SK-N-SH treated with all-trans-retinoic acid at 6 μM for 48 hours (cell line): Measurements from ENCODE around the gene CAND2.

Experiments
- ARNTL ChIP-seq: fragments of 450-650 bp; formaldehyde crosslinking; IDR thresholded peaks from 2 replicates; pipeline ENCODE4 v1.5.0; 2020; ENCODE audit warnings: low read depth, mild to moderate bottlenecking, moderate library complexity, borderline replicate concordance
- BACH2 ChIP-seq: fragments of 250-450 bp; sonication (Bioruptor Pico); IDR thresholded peaks from 2 replicates; pipeline ENCODE4 v1.9.0; 2021; ENCODE audit warnings: mild to moderate bottlenecking, borderline replicate concordance
- GLIS3 ChIP-seq: fragments of 250-450 bp; sonication (Bioruptor Pico); IDR thresholded peaks from 2 replicates; pipeline ENCODE4 v1.5.0; 2020; ENCODE audit warnings: mild to moderate bottlenecking, moderate library complexity
- SNAI2 ChIP-seq: fragments of 250-450 bp; sonication (Bioruptor Pico); IDR thresholded peaks from 2 replicates; pipeline ENCODE4 v1.5.0; 2020; ENCODE audit warnings: mild to moderate bottlenecking, moderate library complexity
- ZFP3 ChIP-seq: fragments of 250-450 bp; sonication (Bioruptor Pico); IDR thresholded peaks from 2 replicates; pipeline ENCODE4 v1.5.0; 2020; ENCODE audit warnings: mild to moderate bottlenecking, moderate library complexity
- ZFP30 ChIP-seq: fragments of 450-650 bp; formaldehyde crosslinking; IDR thresholded peaks from 2 replicates; pipeline ENCODE4 v1.5.0; 2022; ENCODE audit warnings: mild to moderate bottlenecking, moderate library complexity
- ZNF70 ChIP-seq: fragments of 450-650 bp; formaldehyde crosslinking; IDR thresholded peaks from 2 replicates; pipeline ENCODE4 v1.5.0; 2020; ENCODE audit warnings: mild to moderate bottlenecking, moderate library complexity
- TF ChIP-seq, protein P1 (sequence below): fragments of 250-450 bp; sonication (Bioruptor Pico); IDR thresholded peaks from 2 replicates; pipeline ENCODE4 v1.5.1; 2020; ENCODE audit warnings: low read depth, mild to moderate bottlenecking, moderate library complexity
- TF ChIP-seq, protein P2 (sequence below): fragments of 250-450 bp; sonication (Bioruptor Pico); IDR thresholded peaks from 2 replicates; pipeline ENCODE4 v1.8.0; 2020; ENCODE audit warnings: mild to moderate bottlenecking, moderate library complexity, borderline replicate concordance

DNA sequence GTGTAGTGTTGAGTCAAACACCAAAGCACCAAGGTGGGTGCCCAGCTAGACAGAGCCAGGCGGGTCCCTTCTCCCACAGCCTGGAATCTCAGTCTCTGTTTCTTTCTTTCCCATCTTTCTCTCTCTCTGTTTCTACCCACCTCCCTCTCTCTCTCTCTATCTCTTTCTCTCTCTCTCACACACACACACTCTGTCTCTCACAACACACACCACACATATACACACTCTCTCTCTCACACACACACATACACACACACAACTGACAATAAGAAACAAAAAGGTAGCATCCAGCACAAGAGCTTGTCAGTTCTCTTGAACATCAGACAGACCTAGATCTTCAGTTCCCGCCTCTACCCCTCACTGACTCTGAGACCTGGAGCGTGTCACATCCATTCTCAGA lies 39.8 kb upstream of the CAND2 start:
- TF ChIP-seq ARNTL (CRISPR knock-in tag) (no peak), ZFP3 (no peak), GLIS3 (CRISPR knock-in tag) (no peak), BACH2 (CRISPR knock-in tag) (no peak), ZFP30 (CRISPR knock-in tag) (no peak), SNAI2 (CRISPR knock-in tag) (no peak), ZNF70 (no peak)
- TF ChIP-seq, protein P1, sequence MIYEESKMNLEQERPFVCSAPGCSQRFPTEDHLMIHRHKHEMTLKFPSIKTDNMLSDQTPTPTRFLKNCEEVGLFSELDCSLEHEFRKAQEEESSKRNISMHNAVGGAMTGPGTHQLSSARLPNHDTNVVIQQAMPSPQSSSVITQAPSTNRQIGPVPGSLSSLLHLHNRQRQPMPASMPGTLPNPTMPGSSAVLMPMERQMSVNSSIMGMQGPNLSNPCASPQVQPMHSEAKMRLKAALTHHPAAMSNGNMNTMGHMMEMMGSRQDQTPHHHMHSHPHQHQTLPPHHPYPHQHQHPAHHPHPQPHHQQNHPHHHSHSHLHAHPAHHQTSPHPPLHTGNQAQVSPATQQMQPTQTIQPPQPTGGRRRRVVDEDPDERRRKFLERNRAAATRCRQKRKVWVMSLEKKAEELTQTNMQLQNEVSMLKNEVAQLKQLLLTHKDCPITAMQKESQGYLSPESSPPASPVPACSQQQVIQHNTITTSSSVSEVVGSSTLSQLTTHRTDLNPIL, result no peak
- TF ChIP-seq, protein P2, sequence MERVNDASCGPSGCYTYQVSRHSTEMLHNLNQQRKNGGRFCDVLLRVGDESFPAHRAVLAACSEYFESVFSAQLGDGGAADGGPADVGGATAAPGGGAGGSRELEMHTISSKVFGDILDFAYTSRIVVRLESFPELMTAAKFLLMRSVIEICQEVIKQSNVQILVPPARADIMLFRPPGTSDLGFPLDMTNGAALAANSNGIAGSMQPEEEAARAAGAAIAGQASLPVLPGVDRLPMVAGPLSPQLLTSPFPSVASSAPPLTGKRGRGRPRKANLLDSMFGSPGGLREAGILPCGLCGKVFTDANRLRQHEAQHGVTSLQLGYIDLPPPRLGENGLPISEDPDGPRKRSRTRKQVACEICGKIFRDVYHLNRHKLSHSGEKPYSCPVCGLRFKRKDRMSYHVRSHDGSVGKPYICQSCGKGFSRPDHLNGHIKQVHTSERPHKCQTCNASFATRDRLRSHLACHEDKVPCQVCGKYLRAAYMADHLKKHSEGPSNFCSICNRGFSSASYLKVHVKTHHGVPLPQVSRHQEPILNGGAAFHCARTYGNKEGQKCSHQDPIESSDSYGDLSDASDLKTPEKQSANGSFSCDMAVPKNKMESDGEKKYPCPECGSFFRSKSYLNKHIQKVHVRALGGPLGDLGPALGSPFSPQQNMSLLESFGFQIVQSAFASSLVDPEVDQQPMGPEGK (CRISPR knock-in tag), result no peak
